Sciatic nerve (tissue), 2 donors: ENCODE measurements around the gene MIA3. TPM values are rescaled to one million over a fixed set of nuclear protein-coding genes. Genes with fewer than 3 reads are reported as not detected.
A peak's percentile ranks its signal among the peaks of the same experiment; 100 is the strongest.

Experiments
- ATAC-seq: fragments of 200-7000 bp; cut with Tn5 transposase; one replicate; pipeline ENCODE4 v1.9.1; 2020; ENCODE audit warnings: mild to moderate bottlenecking, moderate library complexity
- DNase-seq: peaks from one replicate; pipeline ENCODE4 v3.0.0-alpha.2; 2020; ENCODE audit warnings: low spot score
- intact Hi-C: fragments of 100-400 bp; cut with DNase I; formaldehyde crosslinking; loops from one replicate; pipeline ENCODE4 v1.14.2; 2022
- total RNA-seq: library from RNA; stranded (reverse); fragmentation: NEBNext Ultra II Directional; extraction: Animal tissue kit (Norgen Biotek cat#: 25700); gene quantifications from one replicate; pipeline ENCODE4 v1.2.1, GENCODE V29; 2021
- donor health status: DM: no; HTN: no; CAD: no.
- donor health status: DM: no; HTN: no; CAD: no.

The MIA3 gene
- total RNA-seq, 1 donor from 2014 or later: 58.1 TPM

DNA sequence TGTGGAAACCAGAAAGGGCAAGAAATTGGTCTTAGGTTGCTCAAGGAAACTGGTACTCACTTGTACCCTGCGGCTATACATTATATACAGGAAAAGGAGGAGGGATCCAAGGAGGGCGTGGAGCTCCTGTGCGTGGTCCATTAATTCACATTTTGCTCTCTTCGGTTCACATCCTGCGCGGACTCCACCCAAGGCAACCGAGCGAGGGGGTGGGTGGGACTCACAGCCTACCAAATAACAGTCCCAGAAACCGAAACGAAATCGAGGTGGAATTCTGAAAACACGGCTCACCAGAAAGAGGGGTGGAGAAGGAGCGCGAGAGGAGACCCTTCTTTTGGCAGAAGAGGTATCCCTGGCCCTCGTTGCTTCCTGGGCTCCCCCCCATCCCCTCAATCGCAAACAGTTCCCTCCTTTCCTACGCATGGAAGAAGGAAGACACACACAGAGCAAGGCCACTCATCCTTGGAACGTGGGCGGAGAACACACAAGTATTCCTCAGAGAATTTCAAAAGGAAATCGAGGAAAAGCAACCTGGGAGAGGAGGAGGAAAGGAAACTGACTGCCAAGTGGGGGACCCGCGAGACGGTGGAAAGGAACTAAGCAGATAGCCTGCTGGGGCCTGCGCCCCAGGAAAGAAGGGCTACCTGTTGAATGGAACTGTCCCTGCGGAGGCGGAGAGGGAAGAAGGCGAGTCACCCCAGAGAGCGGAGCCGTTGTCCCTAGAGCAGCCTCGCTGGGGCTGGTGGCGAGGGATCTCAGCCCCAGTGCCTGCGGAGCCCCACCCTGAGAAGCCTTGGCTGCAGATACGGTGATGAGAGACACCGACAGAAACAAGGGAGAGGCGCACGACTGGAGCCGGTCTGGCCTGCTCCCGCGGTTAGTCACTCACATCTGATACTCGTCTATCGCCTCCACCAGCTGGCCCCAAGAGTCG is 93.7 kb downstream of the MIA3 start:
- intact Hi-C loops: no loop called here
- peak; percentile 25 for ATAC-seq
- DNase-seq: peak; percentile 68

DNA sequence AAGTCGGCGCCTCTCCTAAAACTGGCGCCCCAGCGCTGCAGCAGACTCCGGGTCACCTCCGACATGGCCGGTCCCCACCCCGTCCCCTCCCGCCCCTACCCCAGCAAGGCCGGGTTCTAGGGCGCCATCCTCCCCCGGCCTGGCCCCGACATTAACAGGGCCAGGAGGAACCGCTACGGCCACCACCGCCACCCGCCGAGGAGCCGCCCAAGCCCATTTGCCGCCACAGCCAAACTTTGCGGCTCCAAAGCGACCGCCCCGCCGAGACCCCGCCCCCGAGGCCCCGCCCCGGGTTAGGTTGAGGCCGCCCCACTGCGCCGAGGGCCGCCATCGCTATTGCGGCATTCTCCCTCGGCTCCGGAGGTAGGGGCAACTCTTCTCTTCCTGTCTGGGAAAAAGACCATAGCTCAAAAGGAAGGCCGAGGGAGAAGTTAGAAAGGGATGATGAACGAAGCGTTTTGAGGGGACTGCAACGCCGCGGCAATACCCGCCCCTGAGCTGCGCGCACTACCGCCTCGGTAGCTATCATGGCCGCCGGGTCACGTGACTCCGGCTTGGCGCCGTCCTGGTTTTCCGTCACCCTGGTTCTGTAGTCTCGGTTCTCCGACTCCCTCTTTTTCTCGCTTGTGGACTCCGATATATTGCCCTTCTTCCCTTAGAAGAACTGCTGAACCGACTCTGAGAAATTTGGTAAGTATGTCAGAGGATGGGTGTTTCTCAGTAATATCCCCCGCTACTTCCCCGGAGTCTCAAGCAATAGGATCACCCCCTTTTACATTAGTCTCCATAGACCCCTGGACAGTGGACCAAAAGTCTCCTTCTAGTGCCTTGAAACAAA is 94.6 kb downstream of the MIA3 start, which contains the start of the genes AIDA and BROX:
Gene AIDA (minus strand): TSS at position 239 of the 838 bp plus-strand sequence. CDS start 174 bp downstream, at position 65.
Gene BROX (plus strand): TSS at position 312 of the 838 bp plus-strand sequence. CDS start 3,136 bp downstream, outside the sequence.
- intact Hi-C loops: no loop called here
- ATAC-seq: peak; percentile 96
- peak; percentile 98 for DNase-seq

DNA sequence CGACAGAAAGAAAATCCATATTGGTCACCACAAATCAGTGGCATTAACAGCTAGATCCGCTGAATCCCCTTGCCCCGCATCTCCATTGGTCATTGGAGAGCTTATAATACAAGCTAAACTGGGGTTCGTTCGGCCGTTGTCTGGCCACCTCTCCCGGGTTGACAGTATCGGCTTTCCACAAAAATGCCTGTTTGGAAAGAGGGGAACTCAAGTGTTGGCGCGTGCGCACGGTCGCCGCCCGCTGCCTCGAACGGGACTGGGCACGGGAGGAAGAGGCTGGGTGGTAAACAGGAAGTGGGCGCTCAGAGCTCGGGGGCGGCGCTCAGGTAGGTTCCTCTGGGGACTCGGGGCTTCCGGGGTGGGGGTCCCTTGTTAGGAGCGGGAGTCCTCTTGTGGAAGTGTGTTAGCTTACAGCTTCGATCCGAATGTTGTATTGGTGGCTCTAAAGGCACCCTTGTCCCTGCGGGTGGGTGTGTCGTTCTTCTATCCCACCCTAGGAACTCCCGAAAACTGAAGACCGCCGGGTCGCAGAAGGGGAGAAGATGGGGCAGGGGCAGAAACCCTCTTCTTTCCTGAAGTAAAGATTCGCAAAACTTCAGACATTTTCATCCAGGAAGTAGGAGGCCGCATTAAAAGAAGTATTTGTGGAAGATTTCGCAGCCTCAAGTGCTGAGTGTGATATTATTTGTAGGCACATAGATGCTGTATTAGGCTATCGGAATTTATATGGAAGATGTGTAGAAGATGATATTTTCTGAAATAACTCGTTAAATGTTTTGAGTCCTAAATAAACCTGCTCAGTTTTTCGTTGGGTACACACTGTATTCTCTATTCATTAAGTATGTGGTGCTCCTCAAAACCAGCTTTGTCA is 95.4 kb downstream of the MIA3 start:
- peak; percentile 95 for ATAC-seq
- intact Hi-C loops: no loop called here
- peak; percentile 96 for DNase-seq

DNA sequence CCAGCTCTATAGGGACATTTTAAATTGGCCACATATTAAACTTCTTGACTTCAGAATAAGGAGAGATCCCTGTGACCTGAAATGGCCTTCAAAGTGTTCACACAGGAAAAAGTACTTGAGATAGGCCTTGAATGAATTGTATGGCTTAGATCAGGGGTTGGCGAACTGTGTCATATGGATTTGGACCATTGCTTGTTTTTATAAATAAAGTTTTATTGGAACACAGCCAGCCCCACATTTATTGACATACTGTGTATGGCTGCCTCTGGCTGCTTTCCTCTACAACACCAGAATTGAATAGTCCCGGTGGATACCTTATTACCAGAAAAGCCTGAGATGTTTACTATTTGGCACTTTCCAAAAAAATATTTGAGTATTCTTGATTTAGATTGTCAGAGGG is 98.5 kb downstream of the MIA3 start:
- intact Hi-C loops: no loop called here
- ATAC-seq: no peak
- DNase-seq: no peak

Other genes with a start within 250 kb of the MIA3 start
- 0.80 TPM for gene HHIPL2, start 70.0 kb upstream of the MIA3 start, total RNA-seq
- gene TAF1A, start 28.2 kb upstream of the MIA3 start, total RNA-seq: 10.7 TPM
- gene AIDA, start 94.4 kb downstream of the MIA3 start, total RNA-seq: 103 TPM
- gene BROX, start 94.5 kb downstream of the MIA3 start, total RNA-seq: 61.6 TPM
- not detected for gene FAM177B, start 119.1 kb downstream of the MIA3 start, total RNA-seq
- 23.9 TPM for gene DISP1, start 196.9 kb downstream of the MIA3 start, total RNA-seq